H1 (cell line): ENCODE results near the gene TTC27. TPM values are rescaled to one million over a fixed set of nuclear protein-coding genes. Genes with fewer than 3 reads are reported as not detected.

ENCODE experiments used
- CTCF ChIA-PET: fragments of 300-600 bp; sonication (Branson Sonifier 250); formaldehyde crosslinking; loops from one replicate; lab custom pipeline; 2021; ENCODE audit not compliant: partially characterized antibody; lab: Charles Lee
- POLR2A ChIA-PET: fragments of 300-600 bp; sonication (Branson Sonifier 250); formaldehyde crosslinking; loops from one replicate; lab custom pipeline; 2021; ENCODE audit warnings: inconsistent platforms; ENCODE audit not compliant: partially characterized antibody; lab: Charles Lee
- DNase-seq, 2 experiments: peaks; one replicate each; pipeline versions ENCODE4 v3.0.0 to v3.0.0-alpha.2; 2010 to 2022; ENCODE audit warnings: low spot score in 2 of 2, low read depth in 1 of 2, mixed read lengths in 1 of 2
- FAIRE-seq: peaks from 2 replicates; lab custom pipeline; 2011; peaks lifted over from hg19 to GRCh38; lab: Jason Lieb, UNC
- H2AFZ ChIP-seq: 2 replicates; pipeline ENCODE4 v1.8.1; 2012; ENCODE audit warnings: low read length, inconsistent platforms
- H2AK5ac ChIP-seq: 2 replicates; pipeline ENCODE4 v1.6.1; 2013; ENCODE audit warnings: low read depth, low read length
- H2BK120ac ChIP-seq: replicated peaks from 2 replicates; pipeline ENCODE3; 2013; ENCODE audit warnings: low read depth, low read length, inconsistent platforms
- H2BK12ac ChIP-seq: 2 replicates; pipeline ENCODE4 v1.6.1; 2013; ENCODE audit warnings: low read depth, low read length
- H2BK15ac ChIP-seq: 2 replicates; pipeline ENCODE4 v1.6.1; 2013; ENCODE audit warnings: low read length
- H2BK20ac ChIP-seq: 2 replicates; pipeline ENCODE4 v1.6.1; 2013; ENCODE audit warnings: low read length
- H2BK5ac ChIP-seq: 2 replicates; pipeline ENCODE4 v1.6.1; 2013; ENCODE audit warnings: low read depth, low read length
- H3K14ac ChIP-seq: 2 replicates; pipeline ENCODE4 v1.6.1; 2013; ENCODE audit warnings: inconsistent platforms; ENCODE audit not compliant: insufficient read length
- H3K18ac ChIP-seq: 2 replicates; pipeline ENCODE4 v1.6.1; 2013; ENCODE audit warnings: low read length; ENCODE audit errors: extremely low read depth
- H3K23ac ChIP-seq: 2 replicates; pipeline ENCODE4 v1.6.1; 2013; ENCODE audit warnings: inconsistent platforms; ENCODE audit not compliant: insufficient read length
- H3K23me2 ChIP-seq: 2 replicates; pipeline ENCODE4 v1.6.1; 2013; ENCODE audit warnings: low read depth, low read length
- H3K27ac ChIP-seq: 2 replicates; pipeline ENCODE4 v1.6.1; 2011; ENCODE audit warnings: low read depth, low read length, inconsistent platforms
- H3K27me3 ChIP-seq, 4 experiments: replicated peaks in 1 of 4; 1 replicate in 1 of 4; 2 replicates in 3 of 4; pipeline versions ENCODE4 v1.6.1 to v1.8.1; 2011 to 2013; ENCODE audit warnings: low read length in 3 of 4, mild to moderate bottlenecking in 3 of 4, inconsistent platforms in 2 of 4, mixed read lengths in 2 of 4, moderate library complexity in 1 of 4; ENCODE audit not compliant: control insufficient read depth in 3 of 4, insufficient read depth in 3 of 4; ENCODE audit errors: extremely low read depth in 1 of 4
- H3K36me3 ChIP-seq, 4 experiments: 2 replicates each; pipeline versions ENCODE4 v1.6.1 to v1.8.1; 2011 to 2013; ENCODE audit warnings: mild to moderate bottlenecking in 4 of 4, low read length in 3 of 4, moderate library complexity in 2 of 4, control low read depth in 1 of 4, inconsistent platforms in 1 of 4; ENCODE audit not compliant: insufficient read depth in 4 of 4, control insufficient read depth in 2 of 4
- H3K4ac ChIP-seq: replicated peaks from 2 replicates; pipeline ENCODE3; 2013; ENCODE audit warnings: low read length, low read depth, mixed read lengths, inconsistent platforms; ENCODE audit not compliant: insufficient read length
- H3K4me1 ChIP-seq, 4 experiments: replicated peaks in 1 of 4; 1 replicate in 1 of 4; 2 replicates in 3 of 4; pipeline versions ENCODE4 v1.6.1 to v1.8.1; 2011 to 2013; ENCODE audit warnings: low read length in 3 of 4, inconsistent platforms in 2 of 4, mixed read lengths in 1 of 4; ENCODE audit not compliant: insufficient read depth in 4 of 4, control insufficient read depth in 3 of 4
- H3K4me2 ChIP-seq, 2 experiments: 2 replicates each; pipeline versions ENCODE4 v1.6.1 to v1.8.1; 2011 to 2013; ENCODE audit warnings: low read depth in 2 of 2, low read length in 2 of 2, control low read depth in 1 of 2, inconsistent platforms in 1 of 2, mild to moderate bottlenecking in 1 of 2; ENCODE audit not compliant: insufficient read depth in 1 of 2
- H3K4me3 ChIP-seq, 4 experiments: fragments of 200-600, 300-600 bp in 1 of 4; sonication (generic), shearing (Covaris generic), sonication (Bioruptor Twin) in 1 of 4; 2 replicates each; pipeline versions ENCODE4 v1.5.1 to v1.8.1; 2011 to 2016; ENCODE audit warnings: low read length in 4 of 4, low read depth in 3 of 4, control low read depth in 2 of 4, inconsistent platforms in 2 of 4, mild to moderate bottlenecking in 2 of 4, mixed read lengths in 1 of 4, moderate library complexity in 1 of 4; ENCODE audit not compliant: insufficient read depth in 2 of 4; ENCODE audit errors: extremely low read depth in 1 of 4
- H3K56ac ChIP-seq: replicated peaks from 2 replicates; pipeline ENCODE3; 2013; ENCODE audit warnings: low read depth, mild to moderate bottlenecking, mixed read lengths, low read length, inconsistent platforms; ENCODE audit not compliant: insufficient read length
- H3K79me1 ChIP-seq: 2 replicates; pipeline ENCODE4 v1.6.1; 2013; ENCODE audit warnings: low read depth, low read length, control low read depth
- H3K79me2 ChIP-seq, 2 experiments: 2 replicates each; pipeline versions ENCODE4 v1.6.1 to v1.8.1; 2012 to 2013; ENCODE audit warnings: low read length in 2 of 2, mild to moderate bottlenecking in 2 of 2, inconsistent platforms in 1 of 2; ENCODE audit not compliant: insufficient read depth in 2 of 2, control insufficient read depth in 1 of 2
- H3K9ac ChIP-seq, 4 experiments: replicated peaks in 1 of 4; 1 replicate in 1 of 4; 2 replicates in 3 of 4; pipeline versions ENCODE4 v1.6.1 to v1.8.1; 2011 to 2013; ENCODE audit warnings: low read depth in 3 of 4, low read length in 3 of 4, control low read depth in 2 of 4, mild to moderate bottlenecking in 2 of 4, moderate library complexity in 2 of 4, inconsistent platforms in 1 of 4; ENCODE audit errors: extremely low read depth in 1 of 4
- H3K9me3 ChIP-seq, 2 experiments: 2 replicates each; pipeline versions ENCODE4 v1.6.1 to v1.8.1; 2012 to 2013; ENCODE audit warnings: mild to moderate bottlenecking in 2 of 2, moderate library complexity in 2 of 2, control low read depth in 1 of 2, inconsistent platforms in 1 of 2, low read depth in 1 of 2, low read length in 1 of 2, mixed read lengths in 1 of 2; ENCODE audit not compliant: insufficient read depth in 2 of 2
- H4K20me1 ChIP-seq, 2 experiments: replicated peaks in 1 of 2; 2 replicates each; pipeline versions ENCODE3 to v1.8.1; 2011 to 2013; ENCODE audit warnings: inconsistent platforms in 2 of 2, low read length in 2 of 2, mild to moderate bottlenecking in 1 of 2; ENCODE audit not compliant: insufficient read depth in 2 of 2, control insufficient read depth in 1 of 2
- H4K5ac ChIP-seq: 2 replicates; pipeline ENCODE4 v1.6.1; 2013; ENCODE audit warnings: low read length, low read depth, mixed read lengths, inconsistent platforms; ENCODE audit not compliant: insufficient read length
- H4K8ac ChIP-seq: 2 replicates; pipeline ENCODE4 v1.8.0; 2013; ENCODE audit warnings: mild to moderate bottlenecking, moderate library complexity, low read length, inconsistent platforms; ENCODE audit not compliant: insufficient read depth; ENCODE audit errors: extremely low read depth
- H4K91ac ChIP-seq: replicated peaks from 2 replicates; pipeline ENCODE3; 2013; ENCODE audit warnings: low read length, mixed read lengths, inconsistent platforms; ENCODE audit not compliant: insufficient read length
- CTBP2 ChIP-seq: IDR thresholded peaks from 2 replicates; pipeline ENCODE4 v1.7.0; 2011; ENCODE audit warnings: borderline replicate concordance, mild to moderate bottlenecking, moderate library complexity, mixed read lengths, low read length; ENCODE audit not compliant: insufficient read depth, insufficient read length
- EP300 ChIP-seq, 2 experiments: IDR thresholded peaks; 1 replicate in 1 of 2; 2 replicates in 1 of 2; pipeline ENCODE4 v1.6.1; 2011 to 2012; ENCODE audit warnings: low read depth in 2 of 2, low read length in 2 of 2, mild to moderate bottlenecking in 2 of 2, borderline replicate concordance in 1 of 2, inconsistent platforms in 1 of 2, moderate library complexity in 1 of 2
- HDAC2 ChIP-seq, 2 experiments: fragments of 300-600 bp in 1 of 2; sonication (generic) in 1 of 2; IDR thresholded peaks; 2 replicates each; pipeline ENCODE4 v1.6.1; 2011 to 2012; ENCODE audit warnings: low read depth in 2 of 2, low read length in 2 of 2, mild to moderate bottlenecking in 2 of 2, moderate library complexity in 2 of 2, borderline replicate concordance in 1 of 2, inconsistent platforms in 1 of 2
- JUN ChIP-seq: IDR thresholded peaks from 2 replicates; pipeline ENCODE4 v1.6.1; 2011; ENCODE audit warnings: low read depth, mild to moderate bottlenecking, improper control_type of control experiment, low read length
- KDM4A ChIP-seq: IDR thresholded peaks from one replicate; pipeline ENCODE4 v1.7.1; 2012; ENCODE audit warnings: low read depth, mild to moderate bottlenecking, moderate library complexity, low read length, inconsistent platforms; ENCODE audit not compliant: severe bottlenecking
- POU5F1 ChIP-seq: IDR thresholded peaks from 2 replicates; pipeline ENCODE4 v1.6.1; 2011; ENCODE audit warnings: low read depth, mild to moderate bottlenecking, low read length, moderate library complexity
- SAP30 ChIP-seq: fragments of 300-600 bp; sonication (generic); IDR thresholded peaks from 2 replicates; pipeline ENCODE4 v1.7.1; 2012; ENCODE audit warnings: low read length, moderate library complexity, mild to moderate bottlenecking, inconsistent platforms; ENCODE audit not compliant: insufficient read depth, insufficient replicate concordance
- TAF7 ChIP-seq: optimal IDR thresholded peaks from 2 replicates; pipeline ENCODE3; 2011; ENCODE audit warnings: low read depth, mild to moderate bottlenecking, inconsistent platforms, low read length, moderate library complexity, borderline replicate concordance
- TBP ChIP-seq: IDR thresholded peaks from 2 replicates; pipeline ENCODE4 v1.6.1; 2011; ENCODE audit warnings: low read depth, low read length, improper control_type of control experiment
- TEAD4 ChIP-seq: IDR thresholded peaks from 2 replicates; pipeline ENCODE4 v1.6.1; 2012; ENCODE audit warnings: low read depth, low read length, inconsistent platforms, mixed read lengths
- WGBS, 2 experiments: shearing (Covaris generic) in 1 of 2; methylation state at CpG; one replicate each; pipeline versions ENCODE4 v1.1.6 to v1.1.7; 2013 to 2015; ENCODE audit warnings: low lambda C conversion rate in 2 of 2, mixed read lengths in 2 of 2, inconsistent platforms in 1 of 2, low coverage in 1 of 2, missing lambda C conversion rate in 1 of 2; ENCODE audit not compliant: insufficient replicate concordance in 2 of 2, insufficient coverage in 1 of 2, insufficient read length in 1 of 2; ENCODE audit errors: extremely low coverage in 1 of 2, missing lambda C conversion rate in 1 of 2; 5-methylcytosine and 5-hydroxymethylcytosine counted together
- polyA plus RNA-seq, 7 experiments: library from polyadenylated mRNA; depleted of rRNA in 3 of 7; stranded (reverse) in 5 of 7; unstranded in 2 of 7; fragments of >200 nt in 5 of 7; fragments of 200-250 nt in 2 of 7; gene quantifications; 1 replicate in 5 of 7; 2 replicates in 1 of 7; 4 replicates in 1 of 7; pipeline versions ENCODE4 v1.2.1 to v1.2.3, GENCODE V29; 2011 to 2013; ENCODE audit warnings: missing spikeins in 2 of 7, mixed read lengths in 2 of 7
- total RNA-seq: library from RNA; stranded (reverse); fragmentation: NEBNext Ultra II Directional; extraction: Animal tissue kit (Norgen Biotek cat#: 25700); gene quantifications from 2 replicates; pipeline ENCODE4 v1.2.1, GENCODE V29; 2021

TTC27 gene
- total and polyA plus RNA-seq, 2 of the 8 experiments (the other 6 are each of a cell fraction or from before 2014, with no cell fraction given): 13.8 to 29.1 TPM

DNA sequence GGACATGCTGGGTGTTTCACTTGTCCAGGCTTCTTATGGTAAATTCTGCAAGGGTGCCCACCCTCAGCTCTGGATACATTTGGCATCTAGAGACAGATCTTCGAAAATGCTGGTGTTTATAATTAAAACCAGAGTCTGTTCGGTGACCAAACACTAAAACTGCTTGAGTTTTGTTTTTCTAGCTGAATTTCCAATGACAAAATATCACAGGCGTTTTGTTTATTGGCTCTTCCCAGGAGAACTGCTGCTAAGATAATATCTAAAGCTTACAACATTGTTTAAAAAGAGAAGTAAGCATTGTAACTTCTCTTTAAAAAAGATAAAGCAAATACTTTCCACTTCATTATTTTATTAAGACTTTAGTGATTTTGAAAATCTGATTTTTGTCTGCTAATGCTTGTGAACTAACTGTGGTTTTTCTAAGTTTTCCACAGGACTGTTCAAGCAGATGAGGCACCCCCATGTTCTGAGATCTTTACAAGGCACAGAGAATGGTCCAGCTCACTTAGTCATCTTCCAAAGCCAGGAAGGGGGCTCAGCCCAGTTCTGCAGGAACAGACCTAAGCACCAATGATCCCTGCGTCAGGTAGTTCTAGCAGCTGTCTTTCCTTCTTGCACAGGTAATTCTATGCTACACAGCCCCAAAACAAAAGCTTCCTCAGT, 224.1 kb downstream of the TTC27 start:
- Histone ChIP-seq H3K14ac (no peak overlapping the region), H3K27ac (no peak overlapping the region), H2BK20ac (no peak overlapping the region), H3K23ac (no peak overlapping the region), H2AK5ac (no peak overlapping the region), H3K9ac (no peak overlapping the region), H2BK15ac (no peak overlapping the region), H3K4me2 (no peak overlapping the region), H3K4me1 (0 out of 7 replicates have a peak, but pooled peaks cover 0 to 3% (median 0%) of the 10 kb centered on the region in 4 experiments), H4K8ac (no peak overlapping the region), H3K79me1 (no peaks in the 10 kb centered on the region), H2BK5ac (no peak overlapping the region), H2AFZ (no peak overlapping the region), H3K9me3 (no peaks in the 10 kb centered on the region), H2BK120ac (no peak overlapping the region), H3K27me3 (no peaks in the 10 kb centered on the region), H4K20me1 (no peaks in the 10 kb centered on the region), H3K4me3 (no peak overlapping the region), H4K5ac (no peak overlapping the region), H3K18ac (no peak overlapping the region), H3K56ac (no peak overlapping the region), H3K4ac (no peak overlapping the region), H3K79me2 (no peaks in the 10 kb centered on the region), H3K23me2 (no peaks in the 10 kb centered on the region), H3K36me3 (no peaks in the 10 kb centered on the region), H4K91ac (no peak overlapping the region), H2BK12ac (no peak overlapping the region)
- ChIA-PET CTCF (interaction anchor here (0.6 to 1.0 kb wide), 2 partner anchors 14 to 562 kb away, joined by 4 read pairs; no protein-coding TSS in a partner anchor), POLR2A (no interaction called here)
- DNase-seq (no peak), FAIRE-seq (no peak)
- 81% methylated on average over 4 of the region's 4 CpGs; no CpG with 5 or more reads in 1 of the 2 experiments for WGBS, 2 experiments
- TF ChIP-seq KDM4A (no peak), TEAD4 (no peak), POU5F1 (no peak), EP300 (IDR thresholded peaks at IDR 0.05; ENCODE audit: borderline replicate concordance in 1 of 2, low read depth in 2 of 2, low read length in 2 of 2) (no peak), JUN (no peak), CTBP2 (no peak), TAF7 (no peak), SAP30 (no peak), HDAC2 (IDR thresholded peaks at IDR 0.05; ENCODE audit: borderline replicate concordance in 1 of 2, low read depth in 2 of 2, low read length in 2 of 2) (no peak), TBP (no peak)
